Spinal cord (tissue), 10 donors: ENCODE data around the gene PRELID2. TPM values are rescaled to one million over a fixed set of nuclear protein-coding genes. Genes with fewer than 3 reads are reported as not detected.
"Not testable (repeated sequence)": the region's sequence is repeated elsewhere in the genome, so short reads cannot be mapped to it uniquely, and the experiment has no call there.

ENCODE experiments used
- DNase-seq, 6 donors: peaks; one replicate each; pipeline versions ENCODE4 v3.0.0 to v3.0.0-alpha.2; 2013 to 2015; ENCODE audit warnings: low spot score in 6 of 6, low read depth in 4 of 6
- H3K27ac ChIP-seq: one replicate; pipeline ENCODE4 v1.5.1; 2013; ENCODE audit warnings: low read depth, low read length, control low read depth
- H3K27me3 ChIP-seq: one replicate; pipeline ENCODE4 v1.6.1; 2013; ENCODE audit warnings: low read length; ENCODE audit not compliant: control insufficient read depth, insufficient read depth
- H3K36me3 ChIP-seq: one replicate; pipeline ENCODE4 v1.6.1; 2013; ENCODE audit warnings: low read length; ENCODE audit not compliant: control insufficient read depth, insufficient read depth
- H3K4me1 ChIP-seq: one replicate; pipeline ENCODE4 v1.6.1; 2013; ENCODE audit warnings: low read length; ENCODE audit not compliant: control insufficient read depth, insufficient read depth
- H3K4me3 ChIP-seq: one replicate; pipeline ENCODE4 v1.5.1; 2013; ENCODE audit warnings: low read depth, low read length, control low read depth
- H3K9me3 ChIP-seq: one replicate; pipeline ENCODE4 v1.6.1; 2013; ENCODE audit warnings: low read length; ENCODE audit not compliant: control insufficient read depth, insufficient read depth
- WGBS: methylation state at CpG from one replicate; pipeline ENCODE4 v1.1.5; 2013; ENCODE audit warnings: missing lambda C conversion rate; ENCODE audit not compliant: insufficient coverage; 5-methylcytosine and 5-hydroxymethylcytosine counted together
- long read RNA-seq, 4 donors: transcript quantifications; one replicate each; lab custom pipeline, GENCODE V29; 2026
- polyA plus RNA-seq, 2 donors: library from polyadenylated mRNA; unstranded; fragments of 120-200 nt; gene quantifications; one replicate each; pipeline ENCODE4 v1.2.1, GENCODE V29; 2013; ENCODE audit not compliant: insufficient read length in 2 of 2
- total RNA-seq, 2 donors: library from RNA; depleted of rRNA in 1 of 2; stranded (reverse); fragments of 120-200 nt in 1 of 2; fragments of >200 nt in 1 of 2; gene quantifications; one replicate each; pipeline versions ENCODE4 v1.2.3 to v1.2.4, GENCODE V29; 2013 to 2014
- donor health status: healthy.

PRELID2 gene
- 10 to 100 TPM; 19.5 to 27.2 TPM for total RNA-seq
- polyA plus RNA-seq = 1 to 10 TPM; 2.7 TPM
- long read RNA-seq, donor 1, partial matches to known transcripts = 0 of 1 reads
- long read RNA-seq, donor 1, other reads (novel, unspliced or antisense) = 0 of 1 reads
- long read RNA-seq, donor 2 = 0 reads
- long read RNA-seq, donor 3 = 0 reads
- long read RNA-seq, donor 4, partial matches to known transcripts = 0 of 2 reads
- long read RNA-seq, donor 4, other reads (novel, unspliced or antisense) = 0 of 2 reads

DNA sequence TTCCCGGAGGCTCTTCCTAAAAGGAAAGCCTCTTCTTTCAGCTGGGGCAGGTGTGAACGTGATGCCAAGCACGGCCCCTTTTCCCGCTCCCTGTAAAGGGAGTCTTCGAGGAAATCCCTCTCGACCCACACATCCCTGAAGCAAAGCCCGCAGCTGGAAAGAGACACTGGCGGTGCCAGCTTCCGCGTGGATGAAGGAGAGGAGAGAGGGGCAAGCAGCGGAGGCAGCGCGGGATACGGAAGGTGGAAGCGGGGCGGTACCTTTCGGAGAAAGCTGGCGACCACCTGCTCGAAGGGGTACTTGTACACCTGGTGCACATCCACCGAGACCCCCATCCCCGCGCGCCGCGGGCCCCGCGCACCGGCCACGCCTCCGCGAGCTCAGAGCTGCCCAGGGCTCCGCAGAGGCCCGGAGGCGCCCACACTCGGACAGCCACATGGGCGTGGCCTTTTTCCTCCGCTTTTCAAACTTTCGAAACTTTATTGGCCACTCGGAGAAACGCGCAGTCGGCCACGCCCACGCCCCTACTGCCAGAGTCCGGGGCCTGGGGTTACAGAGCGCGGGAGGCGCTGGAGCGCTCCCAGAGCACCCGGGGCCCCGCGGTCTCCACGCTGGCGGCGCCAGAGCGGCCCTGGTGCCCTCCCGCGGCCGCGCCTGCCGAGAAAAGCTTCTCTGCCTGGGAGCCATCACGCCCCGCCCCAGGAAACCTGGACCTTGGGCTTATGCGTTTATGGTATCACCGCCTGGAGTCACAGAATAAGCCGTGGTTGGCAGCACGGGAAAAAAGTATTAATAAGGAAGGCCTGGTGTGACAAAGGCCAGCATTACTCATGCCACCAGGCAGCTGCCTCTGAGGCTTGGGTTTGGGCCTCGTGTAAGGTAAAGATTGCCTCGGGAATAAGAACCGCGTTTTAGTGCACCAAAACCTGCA is at the start of gene PRELID2:
Gene PRELID2, minus strand, starts transcription at position 426 of the 931 bp plus-strand sequence. Its CDS starts 91 bp downstream, at position 335.
- Histone ChIP-seq H3K36me3 (no peaks in the 10 kb centered on the region), H3K4me3 (peak within 1 kb of the TSS; percentile 53), H3K27ac (peak within 1 kb of the TSS; percentile 2), H3K27me3 (no peaks in the 10 kb centered on the region), H3K4me1 (peaks cover 13% of the 10 kb centered on the region), H3K9me3 (no peaks in the 10 kb centered on the region)
- peak in 5 of 6 donors; percentile 50 to 92 (median 63) for DNase-seq
- under 1% methylated on average over 65 of the region's 71 CpGs for WGBS

DNA sequence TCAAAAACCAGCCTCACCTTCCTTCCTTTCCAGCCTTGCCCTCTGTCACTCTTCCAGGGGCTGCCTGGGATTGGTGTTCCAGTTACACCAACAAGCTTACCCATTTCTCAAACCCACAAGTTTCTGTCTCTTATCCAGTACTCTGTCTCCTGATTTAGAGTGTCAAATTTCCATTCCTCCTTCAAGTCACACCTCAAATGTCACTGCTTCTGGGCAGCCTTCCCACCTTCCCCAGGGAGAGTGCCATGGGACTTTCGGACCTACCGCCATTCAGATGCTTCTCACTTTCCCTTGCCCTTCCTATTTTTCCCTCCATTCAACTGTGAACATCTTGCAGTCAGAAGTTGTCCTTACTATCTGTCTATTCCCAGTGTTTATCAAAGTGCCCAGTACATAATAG is 39.6 kb upstream of the PRELID2 start:
- H3K27me3 ChIP-seq = no peaks in the 10 kb centered on the region
- H3K36me3 ChIP-seq = no peaks in the 10 kb centered on the region
- DNase-seq = no peak
- 96% methylated on average over 2 of the region's 2 CpGs for WGBS
- H3K4me1 ChIP-seq = no peaks in the 10 kb centered on the region
- H3K9me3 ChIP-seq = no peaks in the 10 kb centered on the region
- H3K4me3 ChIP-seq = no peak overlapping the region
- no peak overlapping the region for H3K27ac ChIP-seq

DNA sequence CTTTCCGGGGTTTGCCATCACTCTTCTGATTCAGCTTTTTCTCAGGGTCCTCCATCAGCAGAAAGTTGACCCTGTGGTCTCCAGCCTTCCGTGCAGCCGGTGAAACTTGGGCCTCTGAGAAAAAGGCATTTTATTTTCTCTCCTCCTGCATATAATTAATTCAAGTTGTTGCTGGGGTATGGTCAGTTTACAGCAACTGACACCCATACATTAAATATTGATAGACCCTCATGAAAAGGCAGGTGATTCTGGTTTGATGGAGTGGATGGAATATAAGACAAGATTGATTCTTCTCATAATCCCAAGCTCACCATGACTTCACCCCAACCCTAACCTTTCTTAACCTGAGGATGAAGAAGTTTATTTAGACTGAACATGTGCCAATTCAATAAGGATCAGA is 37.8 kb upstream of the PRELID2 start, which contains the start of gene GRXCR2:
Gene GRXCR2, minus strand, starts transcription at position 101 of the 400 bp plus-strand sequence. Its CDS starts 46 bp downstream, at position 55.
- DNase-seq = no peak
- H3K4me3 ChIP-seq = no peak within 1 kb of the TSS
- H3K4me1 ChIP-seq = no peaks in the 10 kb centered on the region
- H3K27ac ChIP-seq = no peak within 1 kb of the TSS
- H3K36me3 ChIP-seq = no peaks in the 10 kb centered on the region
- H3K27me3 ChIP-seq = no peaks in the 10 kb centered on the region
- no peaks in the 10 kb centered on the region for H3K9me3 ChIP-seq
- WGBS = no CpG with 5 or more reads among the region's 3 CpGs

DNA sequence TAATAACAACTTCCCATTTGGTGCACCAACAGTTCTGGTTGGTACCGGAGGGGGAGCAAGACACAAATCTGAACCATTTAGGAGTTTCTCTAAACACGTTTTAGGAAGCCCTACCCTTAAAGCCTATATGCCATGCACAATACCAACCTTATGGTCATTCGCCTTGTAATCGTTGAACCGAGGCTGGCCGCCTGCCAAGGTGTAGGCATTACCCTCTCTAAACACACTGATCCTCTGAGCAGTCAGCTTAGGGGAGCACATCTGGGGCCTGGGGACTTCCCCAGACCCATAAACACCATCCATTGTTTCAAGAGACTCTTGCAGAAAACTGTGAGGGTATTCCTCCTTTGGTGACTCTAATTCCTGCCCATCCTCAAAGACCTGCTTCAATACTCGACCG is 37.3 kb upstream of the PRELID2 start:
- 55% methylated on average over 5 of the region's 8 CpGs for WGBS
- no peaks in the 10 kb centered on the region for H3K27me3 ChIP-seq
- H3K27ac ChIP-seq = no peak overlapping the region

DNA sequence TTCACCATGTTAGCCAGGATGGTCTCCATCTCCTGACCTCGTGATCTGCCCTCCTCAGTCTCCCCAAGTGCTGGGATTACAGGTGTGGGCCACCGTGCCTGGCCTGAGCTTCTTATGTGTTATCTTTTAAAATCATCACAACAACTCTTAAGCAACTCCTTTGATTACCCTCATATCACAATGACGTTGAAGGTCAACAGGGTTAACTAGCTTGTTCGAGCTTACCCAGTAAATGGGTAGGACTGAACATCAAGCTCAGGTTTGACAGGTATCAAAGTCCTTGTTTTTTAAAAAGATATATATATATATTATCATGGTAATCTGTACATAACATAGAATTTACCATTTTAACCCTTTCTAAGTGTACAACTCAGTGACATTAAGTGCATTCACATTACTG is 34.6 kb upstream of the PRELID2 start:
- Histone ChIP-seq H3K9me3 (no peaks in the 10 kb centered on the region), H3K4me1 (no peaks in the 10 kb centered on the region), H3K4me3 (no peak overlapping the region), H3K27me3 (no peaks in the 10 kb centered on the region), H3K27ac (no peak overlapping the region), H3K36me3 (no peaks in the 10 kb centered on the region)
- DNase-seq = no peak
- WGBS = no CpG with 5 or more reads among the region's 4 CpGs

More for the DNA sequence above, 37.3 kb upstream of the PRELID2 start:
- Histone ChIP-seq H3K4me1 (no peaks in the 10 kb centered on the region), H3K9me3 (no peaks in the 10 kb centered on the region), H3K4me3 (no peak overlapping the region), H3K36me3 (no peaks in the 10 kb centered on the region)
- no peak for DNase-seq

DNA sequence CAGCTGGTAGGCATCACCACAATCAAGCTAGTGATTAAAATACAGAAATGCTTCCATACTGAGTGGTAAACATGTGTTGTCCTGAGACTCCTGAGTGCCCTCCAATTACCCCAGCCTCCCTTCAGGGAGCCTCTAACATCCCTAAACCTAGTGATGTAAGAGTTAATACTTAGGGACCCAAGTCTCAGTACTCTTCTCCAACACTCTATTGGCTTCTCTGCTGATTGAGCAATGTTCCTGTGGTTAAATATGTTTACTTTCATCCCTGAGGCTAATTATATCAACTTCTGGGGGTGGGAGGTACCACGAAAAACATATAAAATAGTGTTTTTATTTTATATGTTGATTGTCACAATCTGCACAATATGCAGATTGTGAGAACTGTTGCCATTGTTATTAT is 32.7 kb upstream of the PRELID2 start:
- WGBS = no CpG with 5 or more reads among the region's 1 CpG
- Histone ChIP-seq H3K27ac (no peak overlapping the region), H3K36me3 (no peaks in the 10 kb centered on the region), H3K4me3 (no peak overlapping the region), H3K9me3 (no peaks in the 10 kb centered on the region), H3K4me1 (no peaks in the 10 kb centered on the region), H3K27me3 (no peaks in the 10 kb centered on the region)
- no peak for DNase-seq

DNA sequence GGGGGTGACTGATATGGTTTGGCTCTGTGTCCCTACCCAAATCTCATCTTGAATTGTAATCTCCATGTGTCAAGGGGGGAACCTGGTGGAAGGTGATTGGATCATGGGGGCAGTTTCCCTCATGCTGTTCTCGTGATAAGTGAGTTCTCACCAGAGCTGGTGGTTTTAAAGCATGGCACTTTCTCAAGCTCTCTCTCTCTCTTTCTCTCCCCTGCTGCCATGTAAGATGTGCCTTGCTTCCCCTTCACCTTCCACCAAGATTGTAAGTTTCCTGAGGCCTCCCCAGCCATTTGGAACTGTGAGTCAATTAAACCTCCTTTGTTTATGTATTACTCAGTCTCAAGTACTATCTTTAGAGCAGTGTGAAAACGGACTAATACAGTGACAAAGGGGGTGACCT is 29.3 kb upstream of the PRELID2 start:
- H3K27ac ChIP-seq, H3K27me3 ChIP-seq, DNase-seq, H3K4me1 ChIP-seq, H3K36me3 ChIP-seq, H3K4me3 ChIP-seq, H3K9me3 ChIP-seq: not testable (repeated sequence)
- no CpG with 5 or more reads among the region's 2 CpGs for WGBS

DNA sequence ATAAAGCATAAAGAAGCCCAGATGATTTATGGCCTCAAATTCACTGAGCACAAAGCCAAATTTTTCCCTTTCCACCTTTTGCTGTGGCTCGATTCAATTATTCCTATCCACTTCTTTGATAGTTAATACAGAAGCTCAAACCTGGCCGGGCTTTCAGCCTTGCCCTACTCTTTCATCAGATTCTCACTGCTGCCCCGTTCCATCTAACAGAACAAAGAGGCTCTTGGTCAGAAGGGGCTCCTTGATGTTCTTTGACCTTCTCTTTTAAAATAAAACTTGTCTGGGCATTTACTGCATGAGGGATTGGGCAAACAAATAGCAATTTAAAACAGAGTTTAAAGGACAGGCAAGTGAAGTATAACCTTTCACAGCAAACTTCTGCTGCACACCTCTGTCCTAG is 27.9 kb upstream of the PRELID2 start:
- WGBS = 81% methylated on average over 2 of the region's 3 CpGs
- Histone ChIP-seq H3K4me1 (no peaks in the 10 kb centered on the region), H3K27me3 (no peaks in the 10 kb centered on the region), H3K36me3 (no peaks in the 10 kb centered on the region), H3K27ac (no peak overlapping the region), H3K9me3 (no peaks in the 10 kb centered on the region), H3K4me3 (no peak overlapping the region)
- DNase-seq = no peak

DNA sequence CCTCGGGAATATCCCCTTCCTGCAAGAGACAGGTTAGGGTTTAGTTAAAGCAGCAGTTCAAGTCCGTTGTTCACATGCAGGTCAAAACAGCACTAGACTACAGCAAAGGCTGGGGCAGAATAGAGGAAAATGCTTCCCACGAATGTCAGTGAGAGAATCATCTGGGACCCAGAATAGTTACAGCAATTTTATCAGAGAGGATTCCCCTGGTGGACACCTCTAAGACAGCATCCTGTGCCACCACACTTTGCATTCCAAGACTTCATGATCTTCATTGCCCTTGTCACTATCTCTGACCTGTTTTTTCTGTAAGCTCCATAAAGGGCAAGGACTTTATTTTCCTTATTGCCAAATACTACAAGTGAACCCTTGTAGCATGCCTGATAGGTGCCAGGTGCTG is 24.8 kb upstream of the PRELID2 start:
- no peaks in the 10 kb centered on the region for H3K27me3 ChIP-seq
- H3K4me3 ChIP-seq = no peak overlapping the region
- no peak for DNase-seq
- WGBS = 82% methylated on average over 3 of the region's 3 CpGs
- no peaks in the 10 kb centered on the region for H3K9me3 ChIP-seq
- no peak overlapping the region for H3K27ac ChIP-seq
- no peaks in the 10 kb centered on the region for H3K36me3 ChIP-seq
- H3K4me1 ChIP-seq = peaks cover 10% of the 10 kb centered on the region
